HG03196 (cell line): Measurements from ENCODE around the gene OGN.
"Not testable (repeated sequence)": the region's sequence is repeated elsewhere in the genome, so short reads cannot be mapped to it uniquely, and the experiment has no call there.

ENCODE experiments used
- ATAC-seq: cut with Tn5 transposase; IDR thresholded peaks from one replicate; pipeline ENCODE4 v1.9.1; 2021; ENCODE audit not compliant: unreplicated experiment

The OGN gene

GRCh38 chr9:92404042-92404836, at the start of gene OGN:
Gene OGN, minus strand, starts transcription at chr9:92404578. Its CDS starts 1,171 bp downstream, at chr9:92403407.
- no peak for ATAC-seq

- ATAC-seq = no peak
These were observed 42.2 kb upstream of the OGN start for GRCh38 chr9:92446536-92446935.

- ATAC-seq = no peak
These were observed 40.5 kb upstream of the OGN start for GRCh38 chr9:92444841-92445240.

GRCh38 chr9:92440751-92441046, 36.3 kb upstream of the OGN start:
- no peak for ATAC-seq

GRCh38 chr9:92439921-92440750, 35.8 kb upstream of the OGN start:
- no peak for ATAC-seq

GRCh38 chr9:92438900-92439526, 34.6 kb upstream of the OGN start:
- ATAC-seq = no peak

- no peak for ATAC-seq
These were observed 30.9 kb upstream of the OGN start for GRCh38 chr9:92435263-92435662.

- ATAC-seq = no peak
These were observed 28.7 kb upstream of the OGN start for GRCh38 chr9:92432972-92433548.

GRCh38 chr9:92432350-92432749, 28.0 kb upstream of the OGN start:
- no peak for ATAC-seq

GRCh38 chr9:92429836-92430235, 25.5 kb upstream of the OGN start:
- no peak for ATAC-seq

- no peak for ATAC-seq
These were observed 22.2 kb upstream of the OGN start for GRCh38 chr9:92426501-92427145.

- ATAC-seq = no peak
These were observed 21.1 kb upstream of the OGN start for GRCh38 chr9:92425474-92425873.

GRCh38 chr9:92424340-92424739, 20.0 kb upstream of the OGN start, which contains the start of gene OMD:
Gene OMD, minus strand, starts transcription at chr9:92424471. Its CDS starts 6,913 bp downstream, at chr9:92417558.
- ATAC-seq = no peak

- no peak for ATAC-seq
These were observed 19.2 kb upstream of the OGN start for GRCh38 chr9:92423612-92424011.

GRCh38 chr9:92422611-92423338, 18.4 kb upstream of the OGN start:
- no peak for ATAC-seq

- ATAC-seq = no peak
These were observed 10.2 kb upstream of the OGN start for GRCh38 chr9:92414566-92414965.

GRCh38 chr9:92411157-92411556, 6.8 kb upstream of the OGN start:
- not testable (repeated sequence) for ATAC-seq

GRCh38 chr9:92408747-92409478, 4.5 kb upstream of the OGN start:
- ATAC-seq = no peak

- no peak for ATAC-seq
These were observed 3.4 kb upstream of the OGN start for GRCh38 chr9:92407818-92408217.

- ATAC-seq = no peak
These were observed 2.1 kb upstream of the OGN start for GRCh38 chr9:92406477-92406876.
